ENCODE results near the gene GLS2.

GLS2 gene

DNA sequence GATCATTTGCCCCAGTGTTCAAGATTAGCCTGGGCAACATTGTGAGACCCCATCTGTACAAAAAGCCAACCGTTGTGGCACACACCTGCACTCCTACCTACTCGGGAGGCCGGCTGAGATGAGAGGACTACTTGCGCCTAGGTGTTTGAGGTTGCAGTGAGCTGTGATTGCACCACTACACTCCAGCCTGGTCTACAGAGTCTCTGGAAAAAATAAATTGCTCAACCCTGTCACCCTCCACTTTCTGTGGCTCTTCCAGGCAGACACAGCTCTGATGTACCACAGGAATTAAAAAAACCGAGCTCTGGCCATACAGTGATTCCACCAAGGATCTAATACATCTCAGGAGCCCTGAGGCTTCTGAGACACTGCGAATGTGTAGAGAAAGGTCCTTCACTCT is 53.1 kb downstream of the GLS2 start:
- DNase-seq, result no peak

GRCh38 chr12:56431850-56432249 is 56.1 kb downstream of the GLS2 start:
- DNase-seq, result no peak

GRCh38 chr12:56431288-56431687 is 56.7 kb downstream of the GLS2 start:
- DNase-seq, result no peak

- no peak for DNase-seq
These were observed 62.0 kb downstream of the GLS2 start for GRCh38 chr12:56425940-56426438.

DNA sequence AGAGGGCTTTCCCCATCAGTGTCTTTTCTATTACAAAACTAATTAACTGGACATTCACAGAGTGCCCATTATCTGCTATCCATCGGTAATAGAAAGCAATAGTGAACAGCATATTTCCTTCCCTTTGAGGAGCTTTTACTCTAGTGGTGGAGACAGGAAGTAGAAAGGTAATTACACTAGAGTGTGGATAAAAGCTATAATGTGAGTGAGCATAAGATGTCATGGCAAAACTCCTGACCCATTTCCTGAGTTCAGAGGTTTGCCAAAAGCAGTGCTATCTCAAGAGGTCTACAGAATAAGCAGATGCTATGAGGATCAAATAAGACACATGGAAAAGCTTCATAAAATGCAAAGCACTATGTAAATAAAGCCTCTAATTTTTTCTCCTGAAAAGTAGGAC is 62.8 kb downstream of the GLS2 start:
- DNase-seq, result no peak
